Measurements from ENCODE around the gene ADGRE2. TPM values are rescaled to one million over a fixed set of nuclear protein-coding genes. Genes with fewer than 3 reads are reported as not detected.

The ADGRE2 gene
- total RNA-seq, 1 donor from 2014 or later: 0.54 TPM

- no peak for DNase-seq
- ATAC-seq (ENCODE audit: poor library complexity): no peak
- intact Hi-C loops (cut with DNase I): no loop called here
Observed at GRCh38 chr19:14694641-14695266, 83.6 kb downstream of the ADGRE2 start.

- ATAC-seq (ENCODE audit: poor library complexity): peak; percentile 99
- intact Hi-C loops (cut with DNase I): loop anchor here (5.0 kb wide), 1 partner anchor 113 kb away; no protein-coding TSS in a partner anchor
- DNase-seq: peak; percentile 99
Observed at GRCh38 chr19:14689598-14690503, 88.5 kb downstream of the ADGRE2 start, which contains the start of gene ZNF333. ZNF333 (plus strand) TSS chr19:14690048; CDS start chr19:14693492, 3,444 bp downstream.

- intact Hi-C loops (cut with DNase I): loop anchor here (5.0 kb wide), 1 partner anchor 109 kb away; no protein-coding TSS in a partner anchor
- no peak for ATAC-seq (ENCODE audit: poor library complexity)
Observed at GRCh38 chr19:14686411-14686810, 91.9 kb downstream of the ADGRE2 start.

GRCh38 chr19:14683439-14683838 is 94.9 kb downstream of the ADGRE2 start:
- intact Hi-C loops (cut with DNase I): no loop called here
- ATAC-seq (ENCODE audit: poor library complexity) (no peak), DNase-seq (no peak)

More at GRCh38 chr19:14686411-14686810, 91.9 kb downstream of the ADGRE2 start:
- DNase-seq: peak; percentile 44

Other genes starting within 250 kb of the ADGRE2 start
- 73.8 TPM for gene TECR, start 249.0 kb downstream of the ADGRE2 start, total RNA-seq
- 533 TPM for gene NDUFB7, start 206.5 kb downstream of the ADGRE2 start, total RNA-seq
- not detected for gene CLEC17A, start 195.5 kb downstream of the ADGRE2 start, total RNA-seq
- gene ADGRE3, start 103.7 kb downstream of the ADGRE2 start, total RNA-seq: not detected
- 7.0 TPM for gene ZNF333, start 88.5 kb downstream of the ADGRE2 start, total RNA-seq
- not detected for gene OR7A5, start 56.6 kb upstream of the ADGRE2 start, total RNA-seq
- not detected for gene OR7C1, start 56.6 kb upstream of the ADGRE2 start, total RNA-seq
- gene OR7A10, start 70.4 kb upstream of the ADGRE2 start, total RNA-seq: not detected
- gene OR7A17, start 107.6 kb upstream of the ADGRE2 start, total RNA-seq: not detected
- not detected for gene OR7C2, start 162.9 kb upstream of the ADGRE2 start, total RNA-seq
- gene SLC1A6, start 201.3 kb upstream of the ADGRE2 start, total RNA-seq: not detected